Endothelial cell of umbilical vein (primary cell): Measurements from ENCODE around the gene CCSER2. TPM values are rescaled to one million over a fixed set of nuclear protein-coding genes. Genes with fewer than 3 reads are reported as not detected.

Experiments used
- BruUV-seq: library from RNA; stranded (reverse); fragments of 400-500 nt; replicated peaks from 2 replicates; lab custom pipeline; 2021; lab: Mats Ljungman, UMichigan
- CTCF ChIA-PET: fragments of 300-600, 350-600 bp; sonication (Branson Sonifier 250); formaldehyde crosslinking; loops from one replicate; lab custom pipeline; 2021; ENCODE audit warnings: antibody characterized with exemption, inconsistent platforms; lab: Charles Lee
- POLR2A ChIA-PET: fragments of 300-600, 350-600 bp; sonication (Branson Sonifier 250); formaldehyde crosslinking; loops from one replicate; lab custom pipeline; 2021; ENCODE audit warnings: antibody characterized with exemption, inconsistent platforms; lab: Charles Lee
- DNase-seq: peaks from one replicate; pipeline ENCODE4 v3.0.0-alpha.2; 2011; ENCODE audit warnings: low read depth, low spot score
- FAIRE-seq: peaks from 2 replicates; lab custom pipeline; 2011; peaks lifted over from hg19 to GRCh38; lab: Jason Lieb, UNC
- H2AFZ ChIP-seq: 2 replicates; pipeline ENCODE4 v1.6.0; 2012; ENCODE audit warnings: low read depth, low read length, control low read depth, inconsistent platforms
- H3K27ac ChIP-seq: 2 replicates; pipeline ENCODE4 v1.5.1; 2011; ENCODE audit warnings: low read depth, mild to moderate bottlenecking, control low read depth, low read length, moderate library complexity; ENCODE audit not compliant: insufficient read depth
- H3K27me3 ChIP-seq, 2 experiments: 2 replicates each; pipeline versions ENCODE4 v1.6.0 to v1.6.1; 2011; ENCODE audit warnings: low read length in 2 of 2, mixed read lengths in 1 of 2; ENCODE audit not compliant: control insufficient read depth in 2 of 2, insufficient read depth in 2 of 2
- H3K36me3 ChIP-seq, 2 experiments: 2 replicates in 1 of 2; 3 replicates in 1 of 2; pipeline ENCODE4 v1.5.1; 2011; ENCODE audit warnings: low read length in 2 of 2, mild to moderate bottlenecking in 1 of 2, moderate library complexity in 1 of 2; ENCODE audit not compliant: control insufficient read depth in 2 of 2, insufficient read depth in 2 of 2; ENCODE audit errors: extremely low read depth in 1 of 2
- H3K4me1 ChIP-seq: 3 replicates; pipeline ENCODE4 v1.5.1; 2011; ENCODE audit warnings: mild to moderate bottlenecking, low read length; ENCODE audit not compliant: control insufficient read depth, insufficient read depth; ENCODE audit errors: extremely low read depth
- H3K4me2 ChIP-seq: 2 replicates; pipeline ENCODE4 v1.6.1; 2011; ENCODE audit warnings: low read length, control low read depth, mixed read lengths; ENCODE audit not compliant: insufficient read depth
- H3K4me3 ChIP-seq, 3 experiments: fragments of 200-600 bp in 1 of 3; sonication (generic), shearing (Covaris generic) in 1 of 3; replicated peaks in 1 of 3; 2 replicates each; pipeline ENCODE4 v1.5.1; 2011 to 2016; ENCODE audit warnings: control low read depth in 3 of 3, low read length in 3 of 3, mild to moderate bottlenecking in 2 of 3, inconsistent platforms in 1 of 3, low read depth in 1 of 3, moderate library complexity in 1 of 3; ENCODE audit not compliant: insufficient read depth in 1 of 3
- H3K79me2 ChIP-seq: 2 replicates; pipeline ENCODE4 v1.6.0; 2012; ENCODE audit warnings: low read length, inconsistent platforms; ENCODE audit not compliant: control insufficient read depth, insufficient read depth
- H3K9ac ChIP-seq: replicated peaks from 2 replicates; pipeline ENCODE3; 2011; ENCODE audit warnings: low read length, control low read depth; ENCODE audit not compliant: insufficient read depth; ENCODE audit errors: extremely low read depth
- H3K9me1 ChIP-seq: replicated peaks from 3 replicates; pipeline ENCODE4 v1.6.0; 2011; ENCODE audit warnings: mild to moderate bottlenecking, low read length; ENCODE audit not compliant: control insufficient read depth, insufficient read depth; ENCODE audit errors: extremely low read depth
- H3K9me3 ChIP-seq: replicated peaks from 2 replicates; pipeline ENCODE4 v1.5.1; 2012; ENCODE audit warnings: low read length, inconsistent platforms; ENCODE audit not compliant: control insufficient read depth, insufficient read depth
- H4K20me1 ChIP-seq: replicated peaks from 2 replicates; pipeline ENCODE3; 2011; ENCODE audit warnings: mild to moderate bottlenecking, low read length; ENCODE audit not compliant: control insufficient read depth, insufficient read depth; ENCODE audit errors: extremely low read depth
- CTCF ChIP-seq, 2 donors: IDR thresholded peaks; 1 replicate in 1 of 2; 2 replicates in 1 of 2; pipeline ENCODE4 v1.5.1; 2011; ENCODE audit warnings: low read length in 2 of 2, mild to moderate bottlenecking in 2 of 2, moderate library complexity in 2 of 2, control low read depth in 1 of 2, inconsistent platforms in 1 of 2, low read depth in 1 of 2; ENCODE audit not compliant: insufficient read depth in 1 of 2; ENCODE audit errors: extremely low read depth in 1 of 2
- EZH2 ChIP-seq: IDR thresholded peaks from 2 replicates; pipeline ENCODE4 v1.6.1; 2012; ENCODE audit warnings: borderline replicate concordance, low read depth, mild to moderate bottlenecking, moderate library complexity, low read length, inconsistent platforms; ENCODE audit not compliant: severe bottlenecking
- FOS ChIP-seq: IDR thresholded peaks from 2 replicates; pipeline ENCODE4 v1.6.1; 2011; ENCODE audit warnings: mild to moderate bottlenecking, low read length, moderate library complexity, borderline replicate concordance; ENCODE audit not compliant: insufficient read depth
- GATA2 ChIP-seq: IDR thresholded peaks from 2 replicates; pipeline ENCODE4 v1.7.0; 2011; ENCODE audit warnings: low read depth, mild to moderate bottlenecking, moderate library complexity, mixed read lengths, low read length; ENCODE audit not compliant: insufficient read length, insufficient read depth
- JUN ChIP-seq: IDR thresholded peaks from 2 replicates; pipeline ENCODE4 v1.6.1; 2011; ENCODE audit warnings: borderline replicate concordance, low read depth; ENCODE audit not compliant: insufficient read length, insufficient read depth
- MAX ChIP-seq: IDR thresholded peaks from 2 replicates; pipeline ENCODE4 v1.6.1; 2011; ENCODE audit not compliant: insufficient read depth, insufficient read length
- MYC ChIP-seq: IDR thresholded peaks from one replicate; pipeline ENCODE4 v1.6.1; 2011; ENCODE audit warnings: mild to moderate bottlenecking, low read depth, low read length
- POLR2A ChIP-seq: IDR thresholded peaks from 2 replicates; pipeline ENCODE4 v1.6.1; 2012; ENCODE audit warnings: low read depth, mild to moderate bottlenecking, control low read depth, low read length
- POLR2AphosphoS5 ChIP-seq: IDR thresholded peaks from 2 replicates; pipeline ENCODE4 v1.6.1; 2012; ENCODE audit warnings: low read depth, mild to moderate bottlenecking, control low read depth, low read length, moderate library complexity; ENCODE audit not compliant: insufficient read depth
- dilution Hi-C: fragments of 300-500 bp; cut with MboI; formaldehyde crosslinking; loops from one replicate; pipeline ENCODE4 v1.15.0; 2019; ENCODE audit warnings: low sequenced_read_pairs; ENCODE audit not compliant: extremely low pct_ligation_motif_present
- intact Hi-C: fragments of 100-400 bp; cut with micrococcal nuclease; formaldehyde crosslinking; loops from one replicate; pipeline ENCODE4 v1.10.0; 2022
- polyA plus RNA-seq, 4 experiments: library from polyadenylated mRNA; depleted of rRNA in 3 of 4; stranded (reverse) in 3 of 4; unstranded in 1 of 4; fragments of >200 nt; gene quantifications; 2 replicates each; pipeline versions ENCODE4 v1.2.1 to v1.2.3, GENCODE V29; 2011 to 2012; ENCODE audit warnings: missing spikeins in 1 of 4
- total RNA-seq: library from RNA; stranded (reverse); gene quantifications from 2 replicates; pipeline ENCODE4 v1.2.3, GENCODE V29; 2021

Gene CCSER2
- total and polyA plus RNA-seq, 2 donors (not counting 3 experiments of a cell fraction or from before 2014, with no cell fraction given), result 14.5 to 49.3 TPM

- Histone ChIP-seq H3K4me3 (no peak overlapping the region), H3K9me3 (no peaks in the 10 kb centered on the region), H3K27me3 (no peaks in the 10 kb centered on the region), H3K4me1 (peaks cover 4% of the 10 kb centered on the region), H2AFZ (no peak overlapping the region), H3K4me2 (no peak overlapping the region), H3K27ac (no peak overlapping the region), H3K9me1 (no peaks in the 10 kb centered on the region), H3K36me3 (no peaks in the 10 kb centered on the region), H4K20me1 (no peaks in the 10 kb centered on the region), H3K9ac (no peak overlapping the region), H3K79me2 (no peaks in the 10 kb centered on the region)
- ChIA-PET POLR2A (no interaction called here), CTCF (no interaction called here)
- DNase-seq (peak; percentile 47), FAIRE-seq (no peak)
- TF ChIP-seq FOS, result no peak
- no peak for TF ChIP-seq CTCF (IDR thresholded peaks at IDR 0.05; ENCODE audit: extremely low read depth in 1 of 2, insufficient read depth in 1 of 2, low read depth in 1 of 2, low read length in 2 of 2)
- no peak for TF ChIP-seq EZH2
- no peak for TF ChIP-seq MYC
- TF ChIP-seq POLR2AphosphoS5, result no peak
- TF ChIP-seq MAX, result no peak
- no peak for TF ChIP-seq GATA2
- TF ChIP-seq JUN, result no peak
- no peak for TF ChIP-seq POLR2A
- dilution Hi-C loops, result no loop called here
- BruUV-seq, result no TSS peak
- intact Hi-C loops, result no loop called here
Observed at GRCh38 chr10:84477398-84478128, 149.2 kb downstream of the CCSER2 start.
